AG09309 (cell line): ENCODE data around the gene RNF224.

ENCODE experiments used
- DNase-seq: peaks from one replicate; pipeline ENCODE4 v3.0.0-alpha.2; 2010; ENCODE audit warnings: low read depth
- H3K4me3 ChIP-seq: 2 replicates; pipeline ENCODE4 v1.5.1; 2011; ENCODE audit warnings: mild to moderate bottlenecking, low read depth, low read length, moderate library complexity; ENCODE audit not compliant: control insufficient read depth
- CTCF ChIP-seq: IDR thresholded peaks from 2 replicates; pipeline ENCODE4 v1.5.1; 2011; ENCODE audit warnings: mild to moderate bottlenecking, low read depth, low read length, inconsistent platforms; ENCODE audit not compliant: insufficient read depth, control insufficient read depth; ENCODE audit errors: missing control alignments

RNF224 gene

GRCh38 chr9:137188086-137188489 is 39.2 kb upstream of the RNF224 start:
- DNase-seq = no peak
- TF ChIP-seq CTCF = no peak
- H3K4me3 ChIP-seq = peak overlapping the region; percentile 98

GRCh38 chr9:137188490-137189296 is 38.6 kb upstream of the RNF224 start, which contains the start of the genes ANAPC2 and SSNA1:
TSS of gene ANAPC2 (minus strand) at chr9:137188560. CDS start at chr9:137188532, 28 bp downstream.
TSS of gene SSNA1 (plus strand) at chr9:137188676. CDS start at chr9:137188727, 51 bp downstream.
- peak; percentile 57 for TF ChIP-seq CTCF

GRCh38 chr9:137189297-137190295 is 37.7 kb upstream of the RNF224 start:
- no peak for DNase-seq
- no peak for TF ChIP-seq CTCF
- H3K4me3 ChIP-seq = peak overlapping the region; percentile 98

More at GRCh38 chr9:137188490-137189296, 38.6 kb upstream of the RNF224 start, which contains the start of the genes ANAPC2 and SSNA1:
- DNase-seq = peak; percentile 64
- H3K4me3 ChIP-seq = peak within 1 kb of the TSS; percentile 98

- H3K4me3 ChIP-seq = no peak overlapping the region; the same call in 1 of the 2 replicates
- TF ChIP-seq CTCF = no peak
- no peak for DNase-seq
Measured at GRCh38 chr9:137190315-137190856, 36.9 kb upstream of the RNF224 start.

- DNase-seq = no peak
- H3K4me3 ChIP-seq = no peak overlapping the region
- TF ChIP-seq CTCF = no peak
Measured at GRCh38 chr9:137191245-137191644, 36.1 kb upstream of the RNF224 start.
